GM21528 (cell line): ENCODE results near the gene NLRP1.

Experiments used
- ATAC-seq: cut with Tn5 transposase; IDR thresholded peaks from one replicate; pipeline ENCODE4 v1.9.1; 2021; ENCODE audit warnings: mild to moderate bottlenecking, moderate library complexity; ENCODE audit not compliant: unreplicated experiment, low FRiP score

NLRP1 gene

DNA sequence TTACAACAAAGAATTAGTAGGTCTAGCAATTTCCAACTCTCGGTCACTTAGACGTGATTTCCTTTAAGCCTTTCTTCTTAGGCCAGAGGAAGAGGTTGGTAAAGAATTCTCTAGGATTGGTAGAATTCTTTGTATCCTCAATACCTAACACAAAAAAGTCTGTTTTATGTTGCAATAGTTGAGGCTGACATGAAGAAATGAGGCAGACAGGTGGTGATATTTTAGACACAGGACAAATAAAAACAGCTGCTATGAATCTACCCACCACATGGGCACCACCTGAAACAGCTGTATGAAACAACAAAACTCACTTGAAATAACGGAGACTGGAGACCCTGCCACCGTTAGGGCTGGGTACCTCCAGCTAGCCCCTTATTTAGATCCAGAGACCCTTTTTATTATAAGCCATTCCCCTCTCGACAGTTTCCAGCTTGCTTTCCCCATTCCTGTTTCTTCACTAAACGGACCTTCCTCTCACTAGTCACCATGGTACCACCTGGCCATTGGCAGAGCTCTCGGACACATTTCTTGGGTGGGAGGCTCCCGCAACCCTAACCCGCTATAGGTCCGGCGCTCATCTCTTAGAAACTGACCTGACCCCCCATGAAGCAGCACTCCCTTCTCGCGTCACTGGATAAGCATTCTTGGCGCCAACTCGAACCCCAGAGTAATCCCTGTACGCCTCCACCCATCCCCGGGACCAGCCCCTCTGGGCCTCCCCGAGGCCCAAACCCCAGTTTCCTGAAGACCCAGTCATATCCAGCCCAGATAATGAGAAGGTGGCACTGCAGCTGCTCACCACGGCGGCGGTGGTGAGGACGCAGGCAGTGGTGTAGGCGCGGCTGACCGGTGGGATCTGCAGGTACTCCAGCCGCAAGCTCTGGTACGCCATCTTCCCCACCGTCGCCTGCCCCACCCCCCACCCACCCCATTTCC, 98.8 kb downstream of the NLRP1 start, which contains the start of gene DERL2:
Gene DERL2 (minus strand): TSS at position 909 of the 936 bp plus-strand sequence. CDS start 17 bp downstream, at position 892.
- ATAC-seq, result peak; percentile 21

DNA sequence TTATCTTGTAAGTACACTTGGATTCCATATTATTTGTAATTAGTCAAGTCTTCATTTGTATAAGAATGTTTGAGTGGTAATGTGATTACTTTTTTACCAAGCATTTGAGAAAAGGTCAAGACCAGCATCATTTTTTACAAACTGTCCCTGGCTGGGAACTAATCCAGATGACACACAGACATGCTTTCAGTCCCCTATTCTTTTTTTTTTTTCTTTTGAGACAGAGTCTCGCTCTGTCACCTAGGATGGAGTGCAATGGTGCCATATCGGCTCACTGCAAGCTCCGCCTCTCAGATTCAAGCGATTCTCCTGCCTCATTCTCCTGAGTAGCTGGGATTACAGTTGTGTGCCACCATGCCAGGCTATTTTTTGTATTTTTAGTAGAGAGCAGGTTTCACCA, 102.9 kb downstream of the NLRP1 start:
- no peak for ATAC-seq

- no peak for ATAC-seq
These were observed 103.3 kb downstream of the NLRP1 start for GRCh38 chr17:5480962-5481361.

GRCh38 chr17:5478992-5479391, 105.3 kb downstream of the NLRP1 start:
- ATAC-seq, result no peak

- no peak for ATAC-seq
These were observed 110.4 kb downstream of the NLRP1 start for GRCh38 chr17:5473906-5474305.

DNA sequence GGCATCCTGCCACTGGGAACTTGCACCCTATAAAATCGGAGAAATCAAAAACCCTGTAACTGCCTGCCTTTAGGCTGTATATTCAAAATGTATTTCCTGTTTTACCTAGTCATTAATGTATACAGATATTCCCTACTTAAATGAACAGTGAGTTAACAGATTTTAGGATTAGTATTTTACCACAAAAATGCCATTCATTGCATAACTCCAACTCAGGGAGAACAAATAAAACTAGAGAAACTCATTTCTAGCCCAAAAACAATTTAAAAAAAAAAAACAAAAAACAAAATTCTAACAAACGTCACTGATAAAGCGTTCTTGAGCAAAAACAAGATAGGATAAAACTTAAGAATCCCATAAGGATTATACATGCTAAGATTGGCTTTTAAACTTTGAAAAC, 111.8 kb downstream of the NLRP1 start:
- no peak for ATAC-seq

- no peak for ATAC-seq
These were observed 116.2 kb downstream of the NLRP1 start for GRCh38 chr17:5468075-5468473.

DNA sequence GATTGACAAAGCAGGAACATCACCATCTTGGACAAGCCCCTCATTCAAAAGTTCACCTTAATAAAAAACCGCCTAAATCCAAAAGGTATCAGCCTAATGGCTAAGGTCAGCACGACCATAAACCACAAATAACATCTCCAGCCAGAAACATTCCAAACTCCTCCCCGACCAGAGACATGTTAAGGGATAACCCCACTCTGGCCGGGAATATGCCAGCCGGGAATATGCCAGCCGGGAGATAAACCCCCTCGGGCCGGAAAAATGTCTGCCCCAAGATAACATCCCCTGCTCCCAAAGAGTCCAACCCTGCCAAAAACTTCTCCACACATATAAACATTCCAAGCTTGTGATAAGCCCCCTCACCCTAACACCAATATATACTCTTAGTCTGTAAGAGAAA, 116.9 kb downstream of the NLRP1 start:
- no peak for ATAC-seq

GRCh38 chr17:5466295-5466694, 118.0 kb downstream of the NLRP1 start:
- ATAC-seq, result no peak

- ATAC-seq, result no peak
These were observed 119.4 kb downstream of the NLRP1 start for GRCh38 chr17:5464717-5465507.
